Measurements from ENCODE around the gene TMEM163. TPM values are rescaled to one million over a fixed set of nuclear protein-coding genes. Genes with fewer than 3 reads are reported as not detected.

The TMEM163 gene
- total RNA-seq, 1 donor from 2014 or later = 2.2 TPM

- DNase-seq (ENCODE audit: low read depth, low spot score) = no peak
Observed at GRCh38 chr2:134411828-134412638, 306.8 kb downstream of the TMEM163 start.

- no peak for DNase-seq (ENCODE audit: low read depth, low spot score)
Observed at GRCh38 chr2:134411279-134411827, 307.4 kb downstream of the TMEM163 start.

DNA sequence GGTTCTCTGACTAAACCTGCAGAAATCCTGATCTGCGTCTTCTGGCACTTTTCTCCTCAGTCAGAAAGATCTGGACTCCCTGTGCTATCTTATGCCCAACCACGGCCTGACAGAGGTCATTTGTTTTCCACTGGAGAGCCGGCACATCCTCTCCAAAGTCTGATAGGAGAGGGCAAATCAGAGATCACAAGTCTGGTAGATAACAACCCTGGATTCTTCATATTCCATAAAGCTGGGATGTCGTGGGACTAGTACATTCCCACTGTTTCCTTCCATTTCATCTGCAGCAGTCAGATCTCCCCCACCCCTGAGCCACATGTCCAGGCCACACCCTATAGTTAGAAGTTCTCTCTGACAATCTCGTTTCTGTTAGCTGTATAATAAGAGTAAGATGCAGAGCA is 308.0 kb downstream of the TMEM163 start:
- no peak for DNase-seq (ENCODE audit: low read depth, low spot score)

DNA sequence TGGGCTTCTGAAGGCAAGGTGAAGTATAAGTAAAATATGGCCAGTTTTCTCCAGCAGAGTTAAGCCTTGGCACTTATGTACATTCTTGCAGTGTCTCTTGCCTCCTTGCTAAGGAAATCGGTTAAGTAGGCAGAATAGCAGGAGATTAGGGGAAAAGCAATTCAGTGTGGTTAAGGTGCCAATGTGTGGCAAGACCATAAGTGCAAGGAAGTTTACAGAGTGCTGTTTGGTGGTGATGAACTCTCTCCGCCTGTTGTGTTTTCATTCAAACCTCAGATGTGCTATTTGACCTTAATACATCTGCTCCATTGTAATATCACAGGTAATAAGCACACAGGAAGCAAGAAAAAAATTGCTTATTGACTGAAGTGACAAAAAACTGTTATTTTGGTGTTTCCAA is 308.8 kb downstream of the TMEM163 start:
- no peak for DNase-seq (ENCODE audit: low read depth, low spot score)

GRCh38 chr2:134408791-134409190 is 310.0 kb downstream of the TMEM163 start:
- no peak for DNase-seq (ENCODE audit: low read depth, low spot score)

GRCh38 chr2:134408386-134408785 is 310.4 kb downstream of the TMEM163 start:
- DNase-seq (ENCODE audit: low read depth, low spot score) = no peak

DNA sequence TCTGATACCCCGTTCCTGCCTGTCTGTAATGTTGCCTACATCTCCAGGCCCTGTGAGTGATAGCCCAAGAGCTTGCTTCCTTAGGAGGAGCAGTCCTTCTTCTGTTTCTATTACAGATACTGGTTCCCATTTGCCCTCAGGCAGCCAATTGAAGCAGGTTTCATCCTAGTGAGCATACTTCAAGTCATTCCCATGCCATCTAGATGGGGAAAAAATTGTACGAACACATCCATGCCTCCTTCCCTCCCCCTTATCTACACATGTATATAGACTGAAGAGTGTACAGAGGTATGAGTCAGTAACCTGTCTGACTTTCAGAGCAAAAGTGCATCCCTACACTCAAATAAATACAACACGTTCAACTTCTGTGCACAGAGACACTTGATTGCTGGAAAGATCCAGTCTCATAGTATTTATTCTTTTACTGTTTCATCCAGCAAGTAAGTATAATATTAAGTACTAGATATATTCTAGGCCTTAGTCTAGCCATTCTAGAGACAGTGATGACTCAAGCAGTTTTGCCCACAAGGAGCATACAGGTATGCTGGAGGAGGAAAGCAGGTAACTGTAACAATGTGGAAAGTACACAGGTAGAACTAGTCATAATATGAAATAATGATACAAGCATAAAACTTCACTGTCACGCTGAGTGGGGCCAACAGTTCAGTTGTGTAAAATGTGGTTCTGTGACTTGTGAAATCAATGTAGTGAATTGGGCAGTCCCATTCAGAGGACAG is 311.5 kb downstream of the TMEM163 start:
- no peak for DNase-seq (ENCODE audit: low read depth, low spot score)

GRCh38 chr2:134406736-134407135 is 312.1 kb downstream of the TMEM163 start:
- DNase-seq (ENCODE audit: low read depth, low spot score) = no peak

- no peak for DNase-seq (ENCODE audit: low read depth, low spot score)
Observed at GRCh38 chr2:134406311-134406710, 312.5 kb downstream of the TMEM163 start.

Other genes with a start within 250 kb of the TMEM163 start
- not detected in 2 replicates for gene ACMSD, start 119.6 kb upstream of the TMEM163 start, total RNA-seq
- gene CCNT2, start 199.8 kb upstream of the TMEM163 start, total RNA-seq = 23.9 and 35.6 TPM in 2 replicates

Data from pulmonary artery endothelial cell (primary cell).